ENCODE results near the gene BCORL1.

The BCORL1 gene

DNA sequence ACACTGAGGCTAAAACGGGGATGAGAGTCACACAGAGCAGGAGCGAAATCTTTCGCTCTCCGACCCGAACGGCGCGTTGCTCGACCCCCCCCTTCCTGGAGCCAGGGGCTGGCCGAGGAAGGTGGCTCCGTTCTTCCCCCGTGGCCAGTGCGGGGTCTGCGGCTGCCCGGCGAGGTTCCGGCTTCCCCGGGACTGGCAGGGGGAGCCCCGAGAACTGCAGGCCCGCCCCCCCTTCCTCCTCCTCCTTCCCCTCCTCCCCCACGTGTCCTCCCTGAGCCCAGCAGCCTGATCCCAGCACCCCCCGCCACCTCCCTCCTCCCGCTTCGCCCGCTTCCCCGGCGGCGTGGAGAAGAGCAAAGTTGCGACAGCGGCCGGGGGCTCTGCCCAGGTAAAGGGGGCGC lies 2.4 kb upstream of the BCORL1 start:
- TF ChIP-seq, protein P1, sequence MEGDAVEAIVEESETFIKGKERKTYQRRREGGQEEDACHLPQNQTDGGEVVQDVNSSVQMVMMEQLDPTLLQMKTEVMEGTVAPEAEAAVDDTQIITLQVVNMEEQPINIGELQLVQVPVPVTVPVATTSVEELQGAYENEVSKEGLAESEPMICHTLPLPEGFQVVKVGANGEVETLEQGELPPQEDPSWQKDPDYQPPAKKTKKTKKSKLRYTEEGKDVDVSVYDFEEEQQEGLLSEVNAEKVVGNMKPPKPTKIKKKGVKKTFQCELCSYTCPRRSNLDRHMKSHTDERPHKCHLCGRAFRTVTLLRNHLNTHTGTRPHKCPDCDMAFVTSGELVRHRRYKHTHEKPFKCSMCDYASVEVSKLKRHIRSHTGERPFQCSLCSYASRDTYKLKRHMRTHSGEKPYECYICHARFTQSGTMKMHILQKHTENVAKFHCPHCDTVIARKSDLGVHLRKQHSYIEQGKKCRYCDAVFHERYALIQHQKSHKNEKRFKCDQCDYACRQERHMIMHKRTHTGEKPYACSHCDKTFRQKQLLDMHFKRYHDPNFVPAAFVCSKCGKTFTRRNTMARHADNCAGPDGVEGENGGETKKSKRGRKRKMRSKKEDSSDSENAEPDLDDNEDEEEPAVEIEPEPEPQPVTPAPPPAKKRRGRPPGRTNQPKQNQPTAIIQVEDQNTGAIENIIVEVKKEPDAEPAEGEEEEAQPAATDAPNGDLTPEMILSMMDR (IDR thresholded peaks at IDR 0.05; ENCODE audit: low read depth, low read length): no peak
- peak overlapping the region; percentile 54 to 55 for H3K4me3 ChIP-seq (replicated peaks in 1 of 2; ENCODE audit: low read depth in 2 of 2, low read length in 2 of 2)
- DNase-seq (ENCODE audit: low read depth in 2 of 2): no peak

DNA sequence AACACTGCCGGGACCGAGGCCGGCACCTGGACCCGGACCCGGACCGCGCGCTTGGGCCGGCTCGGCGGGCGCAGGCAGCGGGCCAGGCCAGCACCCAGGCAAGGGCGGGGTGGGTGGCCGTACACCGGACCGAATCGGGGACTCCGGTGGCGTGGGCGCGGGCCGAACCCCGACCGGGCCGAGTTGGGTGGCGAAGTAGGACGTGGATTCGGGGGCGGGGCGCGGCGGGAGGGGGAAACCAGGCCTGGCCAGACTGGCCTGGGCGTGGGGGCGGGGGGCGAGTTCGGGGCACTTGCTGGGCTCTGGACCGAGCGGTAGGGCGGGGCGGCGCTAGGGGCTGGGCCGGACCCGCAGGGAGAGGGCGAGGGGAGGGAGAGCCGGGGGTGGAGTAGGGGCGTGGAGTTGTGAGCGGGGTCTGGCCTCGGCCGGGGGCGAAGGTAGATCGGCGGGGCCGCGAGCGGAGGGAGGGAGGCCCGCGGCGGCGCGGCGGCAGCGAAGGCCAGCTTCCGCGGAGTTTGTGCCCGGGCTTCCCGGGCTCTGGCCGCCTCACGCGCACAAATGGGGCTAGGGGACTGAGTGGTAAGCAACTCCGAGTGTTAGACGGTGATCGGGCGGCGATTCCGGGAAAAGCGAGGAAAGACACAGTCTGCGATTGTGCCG lies 1.8 kb upstream of the BCORL1 start:
- TF ChIP-seq, protein P1 (IDR thresholded peaks at IDR 0.05; ENCODE audit: low read depth, low read length): no peak
- DNase-seq (ENCODE audit: low read depth in 2 of 2): peak in 1 of 2 donors; percentile 38

DNA sequence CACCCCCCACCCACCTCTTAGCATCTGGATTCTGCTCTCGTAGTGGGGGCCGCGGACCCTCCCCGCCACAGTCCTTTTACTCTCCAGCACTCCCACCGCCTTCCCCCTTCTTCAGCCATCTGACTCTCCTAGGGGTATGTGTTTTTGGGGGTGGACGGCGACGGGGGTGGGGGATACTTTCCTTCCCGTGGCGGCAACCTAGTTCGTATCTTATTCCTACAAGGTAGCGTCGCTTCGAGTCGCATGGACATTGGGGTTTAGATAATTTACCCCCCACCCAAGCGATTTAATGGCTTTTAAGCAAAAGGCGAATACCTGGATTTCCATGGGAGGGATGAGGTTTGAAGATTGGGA lies 1.3 kb upstream of the BCORL1 start:
- DNase-seq (ENCODE audit: low read depth in 2 of 2): no peak
- peak overlapping the region; percentile 54 to 55 for H3K4me3 ChIP-seq (replicated peaks in 1 of 2; ENCODE audit: low read depth in 2 of 2, low read length in 2 of 2)
- TF ChIP-seq, protein P1 (IDR thresholded peaks at IDR 0.05; ENCODE audit: low read depth, low read length): no peak

More for the DNA sequence above, 1.8 kb upstream of the BCORL1 start:
- H3K4me3 ChIP-seq (replicated peaks in 1 of 2; ENCODE audit: low read depth in 2 of 2, low read length in 2 of 2): peak overlapping the region; percentile 54 to 55

DNA sequence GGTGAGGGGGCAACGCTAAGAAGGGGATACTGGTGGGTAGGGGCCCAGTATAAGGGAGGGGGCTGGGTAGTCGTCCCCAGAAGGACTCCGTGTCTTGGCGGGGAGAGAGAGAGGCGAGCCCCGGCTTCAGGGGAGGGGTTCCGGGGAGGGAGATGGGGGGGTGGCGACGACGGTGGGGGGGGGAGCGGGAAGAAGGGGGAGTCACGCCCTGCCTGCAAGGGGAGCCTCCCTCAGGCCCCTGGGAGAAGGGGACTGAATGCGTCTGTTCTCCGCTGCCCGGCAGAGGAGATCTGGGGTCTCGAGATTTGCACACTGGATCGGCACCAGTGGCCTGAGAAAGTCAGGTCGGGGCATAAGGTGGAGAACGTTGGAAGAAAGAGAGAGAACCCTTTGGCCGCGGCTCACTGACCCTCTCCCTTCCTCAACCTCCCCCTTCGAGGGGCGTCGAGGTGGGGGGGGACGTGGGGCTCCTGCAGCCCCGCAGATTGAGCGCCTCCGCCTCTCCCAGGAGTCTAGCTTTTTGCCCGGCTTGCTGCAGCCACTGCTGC lies 609 bp upstream of the BCORL1 start:
- DNase-seq (ENCODE audit: low read depth in 2 of 2): no peak
- peak overlapping the region; percentile 54 to 55 for H3K4me3 ChIP-seq (replicated peaks in 1 of 2; ENCODE audit: low read depth in 2 of 2, low read length in 2 of 2)
- TF ChIP-seq, protein P1 (IDR thresholded peaks at IDR 0.05; ENCODE audit: low read depth, low read length): no peak

DNA sequence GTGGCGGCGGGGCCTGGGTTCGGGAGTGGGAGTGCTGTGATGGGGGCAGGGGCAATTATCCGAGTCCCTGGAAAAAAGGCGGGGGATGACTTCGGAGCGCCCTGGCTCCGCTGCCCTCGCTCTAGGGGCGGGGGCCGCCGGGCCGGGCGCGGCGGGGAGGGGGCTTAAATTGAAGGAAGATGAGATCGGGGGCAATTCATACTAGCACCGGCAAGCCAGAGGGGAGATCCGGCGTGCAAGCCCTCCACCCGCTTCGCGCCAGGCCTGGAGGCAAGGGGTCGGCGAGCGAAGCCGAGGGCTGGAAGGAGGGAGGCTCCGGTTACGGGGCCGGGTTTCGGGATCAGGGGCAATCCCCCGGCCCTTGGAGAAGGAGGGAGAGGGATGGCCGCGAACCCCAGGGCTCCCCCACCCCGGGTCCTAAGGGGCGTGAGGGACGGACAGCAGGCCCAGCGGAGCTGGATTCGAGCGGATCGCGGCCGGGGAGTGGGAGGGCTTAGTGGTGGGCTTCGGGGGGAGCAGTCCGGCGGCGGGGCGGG lies 1.2 kb downstream of the BCORL1 start:
- H3K4me3 ChIP-seq (replicated peaks in 1 of 2; ENCODE audit: low read depth in 2 of 2, low read length in 2 of 2): no peak overlapping the region
- DNase-seq (ENCODE audit: low read depth in 2 of 2): no peak
- TF ChIP-seq, protein P1 (IDR thresholded peaks at IDR 0.05; ENCODE audit: low read depth, low read length): no peak

DNA sequence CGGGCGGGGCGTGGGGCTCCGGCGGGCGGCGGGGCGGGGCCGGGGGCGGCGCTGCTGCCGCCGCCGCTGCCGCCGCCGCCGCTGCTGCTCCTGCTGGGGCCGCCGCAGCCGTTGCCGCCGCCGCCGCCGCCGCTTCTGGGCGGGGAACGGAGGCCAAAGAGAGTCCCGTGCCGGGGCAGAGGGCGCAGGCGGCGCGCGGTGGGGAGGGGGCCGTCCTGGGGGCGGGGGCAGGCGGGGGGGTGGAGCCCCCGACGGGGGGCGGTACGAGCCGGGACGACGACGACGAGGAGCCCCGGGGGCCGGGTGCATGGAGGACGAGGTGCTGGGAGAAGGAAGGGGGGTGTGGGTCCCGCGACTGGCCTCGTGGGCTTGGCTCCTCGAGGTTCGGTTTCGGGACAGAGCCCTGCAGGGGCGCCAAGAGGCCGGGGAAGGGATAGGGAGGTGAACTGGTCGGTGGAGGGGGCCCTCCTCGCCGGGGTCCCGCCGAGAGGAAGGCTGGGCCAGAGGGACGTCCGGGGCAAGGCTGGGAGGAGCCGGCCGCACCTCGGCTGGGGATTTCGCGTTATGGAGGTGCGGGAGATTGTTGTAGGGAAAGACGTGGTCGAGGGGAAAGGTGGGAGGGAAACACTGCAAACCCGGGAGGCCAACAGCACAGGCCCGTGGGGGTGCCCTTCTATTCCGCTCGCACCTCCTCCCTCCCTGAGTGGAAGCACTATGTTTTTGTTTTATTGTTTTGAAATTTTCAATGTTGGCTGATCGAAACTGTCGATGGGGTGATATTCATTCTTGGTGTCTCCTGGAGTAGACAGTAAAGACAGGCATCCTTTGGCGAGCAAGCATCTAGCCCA lies 1.9 kb downstream of the BCORL1 start:
- TF ChIP-seq, protein P1 (IDR thresholded peaks at IDR 0.05; ENCODE audit: low read depth, low read length): no peak
- no peak for DNase-seq (ENCODE audit: low read depth in 2 of 2)
- H3K4me3 ChIP-seq (replicated peaks in 1 of 2; ENCODE audit: low read depth in 2 of 2, low read length in 2 of 2): peak overlapping the region; percentile 58 to 64
